Activated T-helper 17 cell treated with anti-CD3 and anti-CD28 coated beads, Interleukin-2, amount 50 U/mL, for 72 hours (primary cell): Measurements from ENCODE around the gene DUSP3. TPM values are rescaled to one million over a fixed set of nuclear protein-coding genes. Genes with fewer than 3 reads are reported as not detected.

Experiments
- ATAC-seq: fragments of 150-1000 bp; cut with Tn5 transposase; replicated peaks from 2 replicates; pipeline ENCODE4 v1.10.0; 2021; ENCODE audit warnings: mild to moderate bottlenecking, moderate library complexity
- H3K27ac Mint-ChIP-seq: one replicate; pipeline ENCODE4 v1.8.0; 2022; ENCODE audit warnings: mixed read lengths
- H3K27me3 Mint-ChIP-seq: one replicate; pipeline ENCODE4 v1.8.0; 2022; ENCODE audit warnings: mixed read lengths
- H3K36me3 Mint-ChIP-seq: one replicate; pipeline ENCODE4 v1.8.0; 2022; ENCODE audit warnings: low read depth, mild to moderate bottlenecking, mixed read lengths
- H3K4me1 Mint-ChIP-seq: one replicate; pipeline ENCODE4 v1.8.0; 2022; ENCODE audit warnings: mixed read lengths
- H3K4me3 Mint-ChIP-seq: one replicate; pipeline ENCODE4 v1.8.0; 2022; ENCODE audit warnings: mild to moderate bottlenecking, mixed read lengths
- H3K9me3 Mint-ChIP-seq: one replicate; pipeline ENCODE4 v1.8.0; 2022; ENCODE audit warnings: mixed read lengths
- total RNA-seq, 2 donors: library from RNA; stranded (reverse); gene quantifications; one replicate each; pipeline ENCODE4 v1.2.3, GENCODE V29; 2022

The DUSP3 gene
- total RNA-seq, 2 donors from 2014 or later: 10.5 to 21.5 TPM

- H3K9me3 Mint-ChIP-seq: no peaks in the 10 kb centered on the region
- H3K27me3 Mint-ChIP-seq: peaks cover 44% of the 10 kb centered on the region
- H3K4me1 Mint-ChIP-seq: no peaks in the 10 kb centered on the region
- H3K27ac Mint-ChIP-seq: no peak overlapping the region
- H3K36me3 Mint-ChIP-seq: no peaks in the 10 kb centered on the region
- H3K4me3 Mint-ChIP-seq: no peak overlapping the region
- ATAC-seq: no peak
These were observed 28.6 kb downstream of the DUSP3 start for GRCh38 chr17:43750153-43750552.

DNA sequence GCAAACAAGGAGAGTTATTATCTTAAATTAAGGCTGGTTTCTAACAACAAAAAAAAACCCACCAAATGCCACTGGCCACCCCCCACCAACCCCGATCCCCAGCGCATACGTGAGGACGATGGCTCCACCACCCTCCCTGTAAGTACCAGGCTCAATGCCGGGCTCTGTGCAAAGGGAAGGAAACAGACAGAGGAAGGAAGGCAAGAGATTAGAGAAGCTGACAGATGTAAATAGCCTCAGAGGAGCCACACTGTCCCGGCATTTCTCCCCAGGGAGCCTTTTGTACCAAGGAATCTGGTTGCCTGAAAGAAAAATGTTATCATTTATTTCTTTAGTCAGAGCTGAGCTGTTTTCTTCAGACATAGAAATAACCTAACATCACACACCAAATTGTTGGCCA is 33.2 kb downstream of the DUSP3 start:
- Mint-ChIP-seq H3K27ac (no peak overlapping the region), H3K4me3 (no peak overlapping the region), H3K27me3 (peaks cover 54% of the 10 kb centered on the region), H3K4me1 (no peaks in the 10 kb centered on the region), H3K36me3 (no peaks in the 10 kb centered on the region), H3K9me3 (no peaks in the 10 kb centered on the region)
- ATAC-seq: no peak

DNA sequence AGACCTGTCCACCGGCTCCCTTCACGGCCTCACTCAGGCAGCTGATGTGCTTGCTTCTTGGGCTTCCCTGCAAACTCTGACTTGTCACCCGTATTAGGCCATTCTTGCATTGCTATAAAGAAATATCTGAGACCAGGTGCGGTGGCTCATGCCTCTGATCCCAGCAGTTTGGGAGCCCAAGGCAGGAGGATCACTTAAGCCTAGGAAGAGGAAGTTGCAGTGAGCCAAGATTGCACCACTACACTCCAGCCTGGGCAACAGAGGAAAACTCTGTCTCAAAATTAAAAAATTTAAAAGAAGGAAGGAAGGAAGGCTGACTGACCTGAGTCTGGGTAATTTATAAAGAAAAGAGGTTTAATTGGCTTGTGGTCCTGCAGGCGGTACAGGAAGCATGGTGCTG is 37.1 kb downstream of the DUSP3 start:
- H3K27ac Mint-ChIP-seq: no peak overlapping the region
- no peaks in the 10 kb centered on the region for H3K4me1 Mint-ChIP-seq
- no peak overlapping the region for H3K4me3 Mint-ChIP-seq
- H3K9me3 Mint-ChIP-seq: no peaks in the 10 kb centered on the region
- no peaks in the 10 kb centered on the region for H3K36me3 Mint-ChIP-seq
- no peak for ATAC-seq
- peaks cover 48% of the 10 kb centered on the region for H3K27me3 Mint-ChIP-seq

DNA sequence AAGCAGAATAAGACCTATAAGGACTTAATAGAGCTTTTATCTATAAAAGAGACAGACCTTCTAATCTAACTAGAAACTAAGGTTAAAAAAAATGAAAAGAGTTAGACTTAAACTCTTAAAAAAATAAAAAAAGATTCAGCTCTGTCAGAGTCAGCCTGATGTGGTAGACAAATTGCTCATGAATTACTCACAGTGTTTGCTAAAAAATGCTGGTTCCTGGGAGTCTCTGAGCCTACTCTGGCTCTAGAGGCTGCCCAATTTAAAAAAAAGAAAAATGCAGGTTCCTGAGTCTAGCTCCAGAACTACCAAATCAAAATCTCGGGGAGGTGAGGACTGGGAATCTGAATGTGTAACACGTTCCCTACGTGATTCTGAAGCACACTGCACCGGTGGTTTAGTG is 38.2 kb downstream of the DUSP3 start:
- Mint-ChIP-seq H3K4me1 (no peaks in the 10 kb centered on the region), H3K4me3 (no peak overlapping the region), H3K27ac (no peak overlapping the region), H3K27me3 (peaks cover 43% of the 10 kb centered on the region), H3K9me3 (no peaks in the 10 kb centered on the region), H3K36me3 (no peaks in the 10 kb centered on the region)
- ATAC-seq: no peak

- Mint-ChIP-seq H3K4me3 (no peak overlapping the region), H3K27ac (no peak overlapping the region), H3K36me3 (no peaks in the 10 kb centered on the region), H3K9me3 (no peaks in the 10 kb centered on the region), H3K27me3 (peaks cover 26% of the 10 kb centered on the region), H3K4me1 (no peaks in the 10 kb centered on the region)
- no peak for ATAC-seq
These were observed 41.1 kb downstream of the DUSP3 start for GRCh38 chr17:43737722-43738121.

DNA sequence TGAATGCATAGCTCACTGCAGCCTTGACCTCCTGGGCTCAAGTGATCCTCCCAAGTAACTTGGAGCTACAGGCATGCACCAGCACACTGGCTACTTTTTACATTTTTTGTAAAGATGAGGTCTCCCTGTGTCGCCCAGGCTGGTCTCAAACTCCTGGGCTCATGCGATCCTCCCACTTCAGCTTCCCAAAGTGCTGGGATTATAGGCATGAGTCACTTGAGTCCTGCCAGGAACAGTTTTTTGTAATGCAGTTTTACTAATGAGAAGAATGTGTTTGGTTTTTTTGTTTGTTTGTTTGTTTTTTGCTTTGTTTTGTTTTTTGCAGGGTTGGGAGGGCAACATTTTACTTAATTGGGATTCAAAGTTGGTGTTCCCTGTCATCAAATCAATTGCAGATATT is 42.4 kb downstream of the DUSP3 start:
- Mint-ChIP-seq H3K36me3 (no peaks in the 10 kb centered on the region), H3K27me3 (peaks cover 20% of the 10 kb centered on the region), H3K27ac (no peak overlapping the region)

GRCh38 chr17:43734376-43734775 is 44.4 kb downstream of the DUSP3 start:
- H3K36me3 Mint-ChIP-seq: no peaks in the 10 kb centered on the region
- H3K27me3 Mint-ChIP-seq: peaks cover 14% of the 10 kb centered on the region
- H3K9me3 Mint-ChIP-seq: no peaks in the 10 kb centered on the region
- ATAC-seq: no peak
- no peak overlapping the region for H3K4me3 Mint-ChIP-seq
- no peak overlapping the region for H3K27ac Mint-ChIP-seq
- no peaks in the 10 kb centered on the region for H3K4me1 Mint-ChIP-seq

More for the DNA sequence above, 42.4 kb downstream of the DUSP3 start:
- no peak for ATAC-seq
- Mint-ChIP-seq H3K4me3 (no peak overlapping the region), H3K4me1 (no peaks in the 10 kb centered on the region), H3K9me3 (no peaks in the 10 kb centered on the region)

- H3K27ac Mint-ChIP-seq: no peak overlapping the region
- no peaks in the 10 kb centered on the region for H3K36me3 Mint-ChIP-seq
- peaks cover 10% of the 10 kb centered on the region for H3K27me3 Mint-ChIP-seq
- no peaks in the 10 kb centered on the region for H3K9me3 Mint-ChIP-seq
- no peaks in the 10 kb centered on the region for H3K4me1 Mint-ChIP-seq
- H3K4me3 Mint-ChIP-seq: no peak overlapping the region
- ATAC-seq: no peak
These were observed 44.8 kb downstream of the DUSP3 start for GRCh38 chr17:43733956-43734355.

DNA sequence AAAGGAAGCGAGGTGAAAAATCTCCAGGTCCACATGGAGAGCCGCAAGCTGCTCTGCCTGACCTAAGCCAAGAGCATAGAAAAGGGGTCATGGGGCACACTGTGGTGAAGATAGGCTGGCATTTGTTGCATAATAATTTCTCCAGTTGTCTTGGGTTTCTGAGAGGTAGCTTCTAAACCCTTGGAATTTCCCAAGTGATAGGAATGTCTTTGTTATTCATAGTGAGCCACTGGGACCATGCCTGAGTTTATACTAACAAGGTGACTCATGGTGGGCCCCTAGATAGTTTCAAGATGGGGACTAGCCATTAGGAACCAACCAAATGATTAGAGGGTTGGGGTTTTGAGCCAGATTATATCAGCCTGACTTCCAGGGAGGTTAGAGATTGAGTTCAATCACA is 45.8 kb downstream of the DUSP3 start:
- no peak for ATAC-seq
- Mint-ChIP-seq H3K36me3 (no peaks in the 10 kb centered on the region), H3K4me1 (no peaks in the 10 kb centered on the region), H3K27me3 (peaks cover 9% of the 10 kb centered on the region), H3K27ac (no peak overlapping the region), H3K9me3 (no peaks in the 10 kb centered on the region), H3K4me3 (no peak overlapping the region)

GRCh38 chr17:43728081-43728480 is 50.7 kb downstream of the DUSP3 start:
- Mint-ChIP-seq H3K27me3 (no peaks in the 10 kb centered on the region), H3K36me3 (no peaks in the 10 kb centered on the region), H3K4me1 (no peaks in the 10 kb centered on the region), H3K27ac (no peak overlapping the region), H3K9me3 (no peaks in the 10 kb centered on the region), H3K4me3 (no peak overlapping the region)
- ATAC-seq: no peak

- Mint-ChIP-seq H3K4me1 (peaks cover 11% of the 10 kb centered on the region), H3K27ac (no peak overlapping the region), H3K36me3 (no peaks in the 10 kb centered on the region), H3K4me3 (no peak overlapping the region), H3K9me3 (no peaks in the 10 kb centered on the region), H3K27me3 (no peaks in the 10 kb centered on the region)
- no peak for ATAC-seq
These were observed 54.9 kb downstream of the DUSP3 start for GRCh38 chr17:43723697-43724359.

GRCh38 chr17:43722870-43723665 is 55.7 kb downstream of the DUSP3 start:
- no peak for ATAC-seq
- no peak overlapping the region for H3K27ac Mint-ChIP-seq
- H3K27me3 Mint-ChIP-seq: no peaks in the 10 kb centered on the region
- H3K36me3 Mint-ChIP-seq: no peaks in the 10 kb centered on the region
- no peak overlapping the region for H3K4me3 Mint-ChIP-seq
- H3K4me1 Mint-ChIP-seq: peaks cover 11% of the 10 kb centered on the region
- no peaks in the 10 kb centered on the region for H3K9me3 Mint-ChIP-seq

GRCh38 chr17:43722269-43722619 is 56.5 kb downstream of the DUSP3 start:
- H3K27ac Mint-ChIP-seq: no peak overlapping the region
- no peak for ATAC-seq
- no peaks in the 10 kb centered on the region for H3K36me3 Mint-ChIP-seq
- peak overlapping the region; percentile 83 for H3K4me3 Mint-ChIP-seq
- peaks cover 11% of the 10 kb centered on the region for H3K4me1 Mint-ChIP-seq
- no peaks in the 10 kb centered on the region for H3K9me3 Mint-ChIP-seq
- H3K27me3 Mint-ChIP-seq: no peaks in the 10 kb centered on the region

DNA sequence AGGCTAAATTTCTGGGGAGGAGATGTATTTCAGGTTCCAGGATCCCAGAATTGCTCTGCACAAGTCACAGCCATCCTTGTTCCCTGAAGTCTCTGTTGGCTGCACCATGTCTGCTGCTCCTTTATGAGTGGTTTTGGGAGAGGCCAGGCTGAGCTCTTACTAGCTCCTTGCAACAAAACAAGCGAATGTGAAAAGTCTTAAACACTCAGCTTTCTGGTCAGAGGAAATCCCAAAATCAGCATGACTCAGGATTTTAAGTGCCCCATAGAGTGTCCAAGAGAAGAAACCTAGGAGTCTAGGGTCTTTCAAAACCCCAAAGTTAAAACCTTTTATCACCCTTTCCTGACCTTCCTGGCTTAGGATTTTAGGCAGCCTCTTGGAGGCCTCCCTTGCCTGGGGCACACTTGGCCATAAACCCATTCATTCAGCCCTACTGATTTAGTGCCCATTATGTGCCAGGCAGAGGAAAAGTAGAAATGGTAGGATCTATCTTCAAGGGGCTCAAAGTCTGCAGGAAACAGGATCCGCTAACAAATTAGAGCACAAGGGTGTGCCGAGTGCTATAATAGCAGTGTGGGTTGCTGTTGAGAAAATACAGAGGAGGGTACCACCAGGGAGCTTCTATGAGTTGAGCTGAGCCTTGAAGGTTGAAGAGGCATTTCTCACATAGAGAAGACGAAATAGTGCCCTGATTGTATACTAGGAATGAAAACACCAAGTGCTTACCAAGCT is 57.1 kb downstream of the DUSP3 start:
- Mint-ChIP-seq H3K9me3 (no peaks in the 10 kb centered on the region), H3K4me3 (peak overlapping the region; percentile 83), H3K4me1 (peaks cover 11% of the 10 kb centered on the region), H3K27me3 (no peaks in the 10 kb centered on the region), H3K36me3 (no peaks in the 10 kb centered on the region), H3K27ac (peak overlapping the region; percentile 78)
- no peak for ATAC-seq
